GM12865 (cell line): ENCODE results near the gene BPIFA1.

Experiments used
- DNase-seq: peaks from one replicate; pipeline ENCODE4 v3.0.0; 2010; ENCODE audit warnings: low read depth
- H3K4me3 ChIP-seq: 2 replicates; pipeline ENCODE4 v1.5.1; 2011; ENCODE audit warnings: mild to moderate bottlenecking, low read depth, low read length, control low read depth
- TF ChIP-seq, protein P1 (sequence below): IDR thresholded peaks from 2 replicates; pipeline ENCODE4 v1.5.1; 2011; ENCODE audit warnings: low read length, control low read depth, low read depth, inconsistent platforms; ENCODE audit not compliant: insufficient read depth; ENCODE audit errors: missing control alignments

The BPIFA1 gene

GRCh38 chr20:33276303-33277113, 40.7 kb downstream of the BPIFA1 start:
- no peak overlapping the region for H3K4me3 ChIP-seq
- TF ChIP-seq, protein P1, sequence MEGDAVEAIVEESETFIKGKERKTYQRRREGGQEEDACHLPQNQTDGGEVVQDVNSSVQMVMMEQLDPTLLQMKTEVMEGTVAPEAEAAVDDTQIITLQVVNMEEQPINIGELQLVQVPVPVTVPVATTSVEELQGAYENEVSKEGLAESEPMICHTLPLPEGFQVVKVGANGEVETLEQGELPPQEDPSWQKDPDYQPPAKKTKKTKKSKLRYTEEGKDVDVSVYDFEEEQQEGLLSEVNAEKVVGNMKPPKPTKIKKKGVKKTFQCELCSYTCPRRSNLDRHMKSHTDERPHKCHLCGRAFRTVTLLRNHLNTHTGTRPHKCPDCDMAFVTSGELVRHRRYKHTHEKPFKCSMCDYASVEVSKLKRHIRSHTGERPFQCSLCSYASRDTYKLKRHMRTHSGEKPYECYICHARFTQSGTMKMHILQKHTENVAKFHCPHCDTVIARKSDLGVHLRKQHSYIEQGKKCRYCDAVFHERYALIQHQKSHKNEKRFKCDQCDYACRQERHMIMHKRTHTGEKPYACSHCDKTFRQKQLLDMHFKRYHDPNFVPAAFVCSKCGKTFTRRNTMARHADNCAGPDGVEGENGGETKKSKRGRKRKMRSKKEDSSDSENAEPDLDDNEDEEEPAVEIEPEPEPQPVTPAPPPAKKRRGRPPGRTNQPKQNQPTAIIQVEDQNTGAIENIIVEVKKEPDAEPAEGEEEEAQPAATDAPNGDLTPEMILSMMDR, result no peak
- DNase-seq, result no peak

- TF ChIP-seq, protein P1, result no peak
- DNase-seq, result no peak
- no peak overlapping the region for H3K4me3 ChIP-seq
Observed at GRCh38 chr20:33277471-33278441, 42.0 kb downstream of the BPIFA1 start.

- TF ChIP-seq, protein P1, result no peak
- DNase-seq, result no peak
- no peak overlapping the region for H3K4me3 ChIP-seq
Observed at GRCh38 chr20:33278700-33279099, 42.9 kb downstream of the BPIFA1 start.

GRCh38 chr20:33279261-33279910, 43.6 kb downstream of the BPIFA1 start:
- DNase-seq, result no peak
- H3K4me3 ChIP-seq, result no peak overlapping the region
- TF ChIP-seq, protein P1, result no peak

DNA sequence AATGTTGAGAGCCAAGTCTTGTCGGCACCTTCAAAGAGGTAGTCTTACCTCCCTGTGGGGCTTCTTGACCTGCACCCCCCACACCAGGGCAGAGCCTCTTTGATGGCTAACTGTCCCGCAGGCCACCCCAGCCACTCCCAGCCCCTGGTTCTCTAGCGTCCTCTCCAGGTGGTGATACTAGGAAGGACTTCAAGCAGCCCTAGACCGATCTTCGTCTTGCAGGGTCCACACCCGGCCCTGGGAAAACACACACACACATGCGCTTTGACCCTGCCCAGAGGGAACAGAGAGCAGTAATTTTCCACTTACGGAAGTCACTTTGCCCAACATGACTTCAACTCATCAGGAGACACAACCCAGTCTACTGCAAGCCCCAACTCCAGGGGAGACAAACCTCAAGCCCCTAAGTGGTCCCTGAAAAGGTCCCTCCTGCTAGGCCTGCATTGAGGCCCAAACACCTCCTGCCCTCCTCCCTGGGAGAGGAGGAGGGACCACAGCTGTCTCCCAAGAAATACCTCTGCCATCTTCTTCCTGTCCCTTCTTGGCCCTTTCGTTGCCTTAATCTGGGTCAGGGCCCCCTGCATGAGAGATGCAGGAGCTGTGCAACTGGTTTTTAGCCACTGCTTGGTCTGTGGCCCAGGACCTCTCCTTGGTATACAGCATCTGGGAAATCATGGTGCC, 44.3 kb downstream of the BPIFA1 start:
- H3K4me3 ChIP-seq, result no peak overlapping the region
- TF ChIP-seq, protein P1, result no peak
- DNase-seq, result no peak

DNA sequence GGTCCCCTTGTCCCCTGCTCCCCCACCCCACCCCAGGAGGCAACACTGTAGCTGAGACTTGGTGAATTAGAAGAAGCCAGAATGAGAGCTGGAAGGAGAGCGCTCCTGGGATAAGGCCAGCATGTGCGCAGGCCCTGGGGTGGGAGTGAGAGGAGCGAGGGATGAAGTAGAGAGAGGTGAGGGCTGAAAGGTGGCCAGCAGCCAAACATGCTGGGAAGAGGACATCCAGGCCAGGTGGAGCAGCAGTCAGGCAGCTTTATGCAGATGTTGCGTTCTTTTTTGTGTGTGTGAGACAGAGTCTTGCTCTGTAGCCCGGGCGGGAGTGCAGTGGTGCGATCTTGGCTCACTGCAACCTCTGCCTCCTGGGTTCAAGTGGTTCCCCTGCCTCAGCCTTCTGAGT, 45.0 kb downstream of the BPIFA1 start:
- no peak overlapping the region for H3K4me3 ChIP-seq
- DNase-seq, result no peak
- TF ChIP-seq, protein P1, result no peak
